Measurements from ENCODE around the gene CACNA2D3.

Gene CACNA2D3

GRCh38 chr3:54649551-54649950 is 527.2 kb downstream of the CACNA2D3 start:
- ChIA-PET POLR2A (no interaction called here), CTCF (interaction anchor here (0.6 kb wide), 1 partner anchor 698 kb away, joined by 4 read pairs; no protein-coding TSS in a partner anchor)
- no peak for TF ChIP-seq SUZ12 (IDR thresholded peaks at IDR 0.05)
- no peak for TF ChIP-seq ARNT (IDR thresholded peaks at IDR 0.05)
- TF ChIP-seq FOXA1 (IDR thresholded peaks at IDR 0.05): no peak
- TF ChIP-seq L3MBTL2 (conservative IDR thresholded peaks at IDR 0.05): no peak
- no peak for TF ChIP-seq SP1 (IDR thresholded peaks at IDR 0.05)
- DNase-seq (ENCODE audit: extremely low spot score): no peak

GRCh38 chr3:54653456-54654195 is 531.3 kb downstream of the CACNA2D3 start:
- TF ChIP-seq FOXK2 (IDR thresholded peaks at IDR 0.05) (no peak), ARNT (IDR thresholded peaks at IDR 0.05) (no peak), HDGF (IDR thresholded peaks at IDR 0.05; ENCODE audit: borderline replicate concordance) (no peak), ELF4 (IDR thresholded peaks at IDR 0.05) (no peak), CTBP1 (IDR thresholded peaks at IDR 0.05; ENCODE audit: borderline replicate concordance) (no peak), FOXA1 (IDR thresholded peaks at IDR 0.05) (no peak), LEF1 (IDR thresholded peaks at IDR 0.05; ENCODE audit: borderline replicate concordance) (no peak)
- ChIA-PET POLR2A (no interaction called here), CTCF (no interaction called here)
- DNase-seq (ENCODE audit: extremely low spot score): no peak

- CTCF ChIA-PET: no interaction called here
- no peak for TF ChIP-seq L3MBTL2 (conservative IDR thresholded peaks at IDR 0.05)
- POLR2A ChIA-PET: no interaction called here
- no peak for DNase-seq (ENCODE audit: extremely low spot score)
Observed at GRCh38 chr3:54654776-54655175, 532.4 kb downstream of the CACNA2D3 start.

- TF ChIP-seq CTBP1 (IDR thresholded peaks at IDR 0.05; ENCODE audit: borderline replicate concordance): no peak
- TF ChIP-seq TARDBP (IDR thresholded peaks at IDR 0.05): no peak
- no peak for TF ChIP-seq L3MBTL2 (conservative IDR thresholded peaks at IDR 0.05)
- TF ChIP-seq ZNF384 (IDR thresholded peaks at IDR 0.05): no peak
- no peak for TF ChIP-seq FOXA1 (IDR thresholded peaks at IDR 0.05)
- TF ChIP-seq NFRKB (IDR thresholded peaks at IDR 0.05): no peak
- no peak for TF ChIP-seq BHLHE40 (IDR thresholded peaks at IDR 0.05; ENCODE audit: borderline replicate concordance)
- TF ChIP-seq HDGF (IDR thresholded peaks at IDR 0.05; ENCODE audit: borderline replicate concordance): no peak
- no peak for TF ChIP-seq SUZ12 (IDR thresholded peaks at IDR 0.05)
- TF ChIP-seq FOXK2 (IDR thresholded peaks at IDR 0.05): no peak
- no peak for TF ChIP-seq ELF4 (IDR thresholded peaks at IDR 0.05)
- TF ChIP-seq FOXM1 (IDR thresholded peaks at IDR 0.05; ENCODE audit: borderline replicate concordance): no peak
- TF ChIP-seq PKNOX1 (IDR thresholded peaks at IDR 0.05): no peak
- ChIA-PET POLR2A (no interaction called here), CTCF (no interaction called here)
- no peak for DNase-seq (ENCODE audit: extremely low spot score)
Observed at GRCh38 chr3:54659347-54659746, 537.0 kb downstream of the CACNA2D3 start.

GRCh38 chr3:54660714-54661132 is 538.4 kb downstream of the CACNA2D3 start:
- CTCF ChIA-PET: no interaction called here
- TF ChIP-seq LEF1 (IDR thresholded peaks at IDR 0.05; ENCODE audit: borderline replicate concordance) (no peak), ZNF384 (IDR thresholded peaks at IDR 0.05) (no peak), L3MBTL2 (conservative IDR thresholded peaks at IDR 0.05) (no peak), SP1 (IDR thresholded peaks at IDR 0.05) (no peak), FOXK2 (IDR thresholded peaks at IDR 0.05) (no peak), ELF4 (IDR thresholded peaks at IDR 0.05) (no peak), BHLHE40 (IDR thresholded peaks at IDR 0.05; ENCODE audit: borderline replicate concordance) (no peak), NFRKB (IDR thresholded peaks at IDR 0.05) (no peak), SUZ12 (IDR thresholded peaks at IDR 0.05) (no peak), PKNOX1 (IDR thresholded peaks at IDR 0.05) (no peak), TARDBP (IDR thresholded peaks at IDR 0.05) (no peak), CTBP1 (IDR thresholded peaks at IDR 0.05; ENCODE audit: borderline replicate concordance) (no peak), FOXM1 (IDR thresholded peaks at IDR 0.05; ENCODE audit: borderline replicate concordance) (no peak), FOXA1 (IDR thresholded peaks at IDR 0.05) (no peak), ARNT (IDR thresholded peaks at IDR 0.05) (no peak), HDGF (IDR thresholded peaks at IDR 0.05; ENCODE audit: borderline replicate concordance) (no peak)
- POLR2A ChIA-PET: no interaction called here
- no peak for DNase-seq (ENCODE audit: extremely low spot score)

GRCh38 chr3:54661151-54661550 is 538.8 kb downstream of the CACNA2D3 start:
- TF ChIP-seq SUZ12 (IDR thresholded peaks at IDR 0.05): no peak
- no peak for TF ChIP-seq FOXA1 (IDR thresholded peaks at IDR 0.05)
- TF ChIP-seq FOXK2 (IDR thresholded peaks at IDR 0.05): no peak
- TF ChIP-seq NFRKB (IDR thresholded peaks at IDR 0.05): no peak
- no peak for TF ChIP-seq SP1 (IDR thresholded peaks at IDR 0.05)
- CTCF ChIA-PET: no interaction called here
- DNase-seq (ENCODE audit: extremely low spot score): no peak
- POLR2A ChIA-PET: no interaction called here

- CTCF ChIA-PET: no interaction called here
- POLR2A ChIA-PET: no interaction called here
- no peak for DNase-seq (ENCODE audit: extremely low spot score)
- TF ChIP-seq L3MBTL2 (conservative IDR thresholded peaks at IDR 0.05): no peak
- no peak for TF ChIP-seq ZNF384 (IDR thresholded peaks at IDR 0.05)
- no peak for TF ChIP-seq ELF4 (IDR thresholded peaks at IDR 0.05)
- no peak for TF ChIP-seq NFRKB (IDR thresholded peaks at IDR 0.05)
- no peak for TF ChIP-seq CTBP1 (IDR thresholded peaks at IDR 0.05; ENCODE audit: borderline replicate concordance)
- TF ChIP-seq ARNT (IDR thresholded peaks at IDR 0.05): no peak
- TF ChIP-seq FOXM1 (IDR thresholded peaks at IDR 0.05; ENCODE audit: borderline replicate concordance): no peak
- TF ChIP-seq FOXA1 (IDR thresholded peaks at IDR 0.05): no peak
- TF ChIP-seq SP1 (IDR thresholded peaks at IDR 0.05): no peak
- TF ChIP-seq BHLHE40 (IDR thresholded peaks at IDR 0.05; ENCODE audit: borderline replicate concordance): no peak
- no peak for TF ChIP-seq PKNOX1 (IDR thresholded peaks at IDR 0.05)
- no peak for TF ChIP-seq LEF1 (IDR thresholded peaks at IDR 0.05; ENCODE audit: borderline replicate concordance)
- no peak for TF ChIP-seq SUZ12 (IDR thresholded peaks at IDR 0.05)
- TF ChIP-seq TARDBP (IDR thresholded peaks at IDR 0.05): no peak
- TF ChIP-seq FOXK2 (IDR thresholded peaks at IDR 0.05): no peak
- no peak for TF ChIP-seq HDGF (IDR thresholded peaks at IDR 0.05; ENCODE audit: borderline replicate concordance)
Observed at GRCh38 chr3:54663501-54664011, 541.2 kb downstream of the CACNA2D3 start.

Data from HEK293T (cell line).